Measurements from ENCODE around the gene TICAM2. TPM values are rescaled to one million over a fixed set of nuclear protein-coding genes. Genes with fewer than 3 reads are reported as not detected.
"Not testable (repeated sequence)": the region's sequence is repeated elsewhere in the genome, so short reads cannot be mapped to it uniquely, and the experiment has no call there.

Gene TICAM2, protein sequence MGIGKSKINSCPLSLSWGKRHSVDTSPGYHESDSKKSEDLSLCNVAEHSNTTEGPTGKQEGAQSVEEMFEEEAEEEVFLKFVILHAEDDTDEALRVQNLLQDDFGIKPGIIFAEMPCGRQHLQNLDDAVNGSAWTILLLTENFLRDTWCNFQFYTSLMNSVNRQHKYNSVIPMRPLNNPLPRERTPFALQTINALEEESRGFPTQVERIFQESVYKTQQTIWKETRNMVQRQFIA
- total RNA-seq, result 1 to 10 TPM in 4 of 5 experiments, under 1 TPM in 1; 0.93 to 3.7 (median 1.9) TPM
- under 1 TPM; 0.14 to 0.60 TPM for polyA plus RNA-seq
- not detected for total RNA-seq

DNA sequence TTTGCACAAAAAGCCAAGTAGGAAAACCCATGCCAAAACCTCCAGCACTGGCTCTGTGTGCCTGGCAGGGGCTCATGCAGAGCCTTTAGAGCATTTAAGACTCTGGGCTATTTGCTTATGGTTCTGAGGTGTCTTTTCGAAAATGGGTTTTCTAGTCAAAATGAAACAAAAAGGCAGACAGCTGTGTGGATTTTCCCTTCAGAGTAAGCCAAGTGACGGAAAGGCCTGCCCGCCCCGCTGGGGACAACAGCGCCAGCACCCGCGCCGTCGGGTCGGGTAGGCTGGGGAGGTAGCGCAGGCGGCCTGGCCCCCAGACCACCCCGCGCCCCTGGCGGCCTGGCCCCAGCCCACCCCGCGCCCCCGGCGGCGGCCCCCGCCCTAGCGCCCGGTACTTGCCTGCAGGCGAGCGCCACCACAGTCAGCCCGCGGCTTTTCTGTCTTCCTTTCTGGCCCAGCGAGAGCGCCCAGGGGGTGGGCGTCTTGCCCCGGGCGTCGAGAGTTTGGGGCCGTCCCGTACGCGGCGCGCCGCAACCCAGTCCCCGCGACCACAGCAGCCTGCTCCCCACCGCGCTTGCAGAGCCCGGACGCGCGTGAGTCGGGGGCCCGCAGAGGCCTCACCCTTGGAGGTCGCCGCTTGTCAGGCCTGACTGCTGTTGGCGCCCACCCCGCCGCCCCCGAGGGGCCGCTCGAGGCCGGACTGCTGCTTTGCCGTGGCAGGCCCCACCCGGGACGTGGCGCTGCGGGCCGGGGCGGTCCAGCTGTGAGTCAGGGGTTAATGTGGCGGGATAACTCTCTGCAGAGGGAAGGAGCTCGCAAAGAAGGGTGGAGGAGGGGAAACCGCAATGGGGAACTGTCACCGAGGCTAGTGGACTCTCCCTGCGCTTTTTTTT lies at the start of gene TICAM2:
Gene TICAM2, minus strand, starts transcription at position 779 of the 890 bp plus-strand sequence. CDS start 21,223 bp downstream, outside the sequence.
- intact Hi-C loops (cut with micrococcal nuclease), result loop anchor here (1.0 kb wide), 4 partner anchors 23 to 239 kb away; partner anchors contain the start of genes AP3S1 (in 2 of the 2), ATG12 (in 2 of the 2), FEM1C (in 2 of the 2) and TMED7 (in 1 of the 2)
- POLR2A ChIA-PET, result interaction anchor here (0.7 to 1.6 kb wide), 7 partner anchors 10 to 241 kb away, joined by 3 to 8 read pairs (median 3); partner anchors contain the start of genes ATG12 and FEM1C
- H3K9me3 Mint-ChIP-seq, result no peaks in the 10 kb centered on the region
- H3K4me1 Mint-ChIP-seq, result peaks cover 19 to 41% (median 32%) of the 10 kb centered on the region in 7 donors
- H3K4me3 Mint-ChIP-seq, result peak within 1 kb of the TSS; percentile 71 to 89 (median 84)
- H3K4me3 ChIP-seq (ENCODE audit: low read length), result peak within 1 kb of the TSS; percentile 63
- peak; percentile 84 for ATAC-seq
- H3K36me3 Mint-ChIP-seq, result peaks cover 0 to 27% (median 0%) of the 10 kb centered on the region in 5 donors
- no peaks in the 10 kb centered on the region for H3K27me3 Mint-ChIP-seq
- CTCF ChIA-PET, result interaction anchor here (1.0 kb wide), 1 partner anchor 10 kb away, joined by 3 read pairs; no protein-coding TSS in a partner anchor
- no peaks in the 10 kb centered on the region for H3K4me1 ChIP-seq (ENCODE audit: control insufficient read depth in 2 of 2, insufficient read depth in 2 of 2, low read length in 2 of 2)
- peak; percentile 39 to 74 (median 56) for DNase-seq
- peak within 1 kb of the TSS; percentile 69 to 94 (median 84) for H3K27ac Mint-ChIP-seq
- H3K9me3 ChIP-seq (ENCODE audit: control insufficient read depth in 2 of 3, low read length in 3 of 3), result no peaks in the 10 kb centered on the region
- peak within 1 kb of the TSS; percentile 72 for H3K27ac ChIP-seq (ENCODE audit: low read depth, low read length)
- H3K36me3 ChIP-seq (ENCODE audit: control insufficient read depth in 2 of 3, insufficient read depth in 3 of 3, low read length in 3 of 3), result no peaks in the 10 kb centered on the region
- no peaks in the 10 kb centered on the region for H3K27me3 ChIP-seq (ENCODE audit: control insufficient read depth in 2 of 2, insufficient read depth in 2 of 2, low read length in 2 of 2)

DNA sequence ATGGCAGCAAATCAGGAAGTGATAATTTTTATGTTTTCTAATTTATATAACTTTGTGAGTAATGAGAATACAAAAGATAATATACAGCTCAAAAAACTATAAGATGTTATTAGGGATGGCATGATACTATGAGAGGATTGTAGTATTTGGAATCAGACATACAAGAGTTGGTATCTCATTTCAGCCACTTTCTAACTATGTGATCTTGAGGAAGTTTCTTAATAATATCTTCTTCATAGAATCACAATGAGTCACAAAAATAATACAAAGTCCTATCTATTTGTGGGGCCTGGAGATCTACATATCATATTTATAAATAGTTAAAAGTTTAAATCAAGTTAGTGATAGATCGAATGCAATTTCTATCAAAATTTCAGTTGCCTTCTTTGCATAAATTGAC lies 47.3 kb upstream of the TICAM2 start:
- Mint-ChIP-seq H3K4me3 (no peak overlapping the region), H3K36me3 (no peaks in the 10 kb centered on the region), H3K9me3 (no peaks in the 10 kb centered on the region), H3K27me3 (peaks cover 5 to 33% (median 16%) of the 10 kb centered on the region in 5 donors), H3K4me1 (no peaks in the 10 kb centered on the region), H3K27ac (no peak overlapping the region)
- Histone ChIP-seq H3K27ac (ENCODE audit: low read depth, low read length) (no peak overlapping the region), H3K9me3 (ENCODE audit: control insufficient read depth in 2 of 3, low read length in 3 of 3) (no peaks in the 10 kb centered on the region), H3K4me3 (ENCODE audit: low read length) (no peak overlapping the region), H3K4me1 (ENCODE audit: control insufficient read depth in 2 of 2, insufficient read depth in 2 of 2, low read length in 2 of 2) (no peaks in the 10 kb centered on the region), H3K27me3 (ENCODE audit: control insufficient read depth in 2 of 2, insufficient read depth in 2 of 2, low read length in 2 of 2) (peaks cover 0 to 3% of the 10 kb centered on the region in 2 donors), H3K36me3 (ENCODE audit: control insufficient read depth in 2 of 3, insufficient read depth in 3 of 3, low read length in 3 of 3) (no peaks in the 10 kb centered on the region)
- POLR2A ChIA-PET, result no interaction called here
- CTCF ChIA-PET, result no interaction called here
- DNase-seq (no peak), ATAC-seq (no peak)
- intact Hi-C loops (cut with micrococcal nuclease), result no loop called here

DNA sequence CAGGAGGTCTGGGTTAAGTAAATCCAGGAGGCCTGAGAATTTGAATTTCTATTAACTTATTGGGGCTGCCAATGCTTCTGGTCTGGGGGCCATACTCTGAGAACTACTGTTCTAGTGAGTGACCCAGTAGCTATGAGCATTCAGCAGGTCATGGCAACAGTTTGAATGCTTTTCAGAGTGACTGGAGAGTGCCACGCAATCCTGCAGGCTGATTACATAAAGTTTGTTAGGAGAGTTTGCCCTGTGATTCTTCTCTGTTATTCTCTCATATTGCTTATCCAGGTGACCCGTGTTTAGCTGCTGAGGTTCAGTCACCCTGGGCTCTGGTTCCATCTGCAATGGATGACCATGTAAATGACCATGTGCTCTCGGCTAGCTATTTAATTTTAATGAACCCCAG lies 45.8 kb upstream of the TICAM2 start:
- Mint-ChIP-seq H3K27me3 (peaks cover 13 to 47% (median 28%) of the 10 kb centered on the region in 5 donors), H3K27ac (no peak overlapping the region), H3K9me3 (no peaks in the 10 kb centered on the region), H3K36me3 (no peaks in the 10 kb centered on the region), H3K4me1 (no peaks in the 10 kb centered on the region), H3K4me3 (no peak overlapping the region)
- ChIA-PET CTCF (no interaction called here), POLR2A (no interaction called here)
- intact Hi-C loops (cut with micrococcal nuclease), result no loop called here
- Histone ChIP-seq H3K9me3 (ENCODE audit: control insufficient read depth in 2 of 3, low read length in 3 of 3) (no peaks in the 10 kb centered on the region), H3K27me3 (ENCODE audit: control insufficient read depth in 2 of 2, insufficient read depth in 2 of 2, low read length in 2 of 2) (peaks cover 0 to 7% of the 10 kb centered on the region in 2 donors), H3K27ac (ENCODE audit: low read depth, low read length) (no peak overlapping the region), H3K36me3 (ENCODE audit: control insufficient read depth in 2 of 3, insufficient read depth in 3 of 3, low read length in 3 of 3) (no peaks in the 10 kb centered on the region), H3K4me3 (ENCODE audit: low read length) (no peak overlapping the region), H3K4me1 (ENCODE audit: control insufficient read depth in 2 of 2, insufficient read depth in 2 of 2, low read length in 2 of 2) (no peaks in the 10 kb centered on the region)
- ATAC-seq, result no peak
- DNase-seq, result no peak

DNA sequence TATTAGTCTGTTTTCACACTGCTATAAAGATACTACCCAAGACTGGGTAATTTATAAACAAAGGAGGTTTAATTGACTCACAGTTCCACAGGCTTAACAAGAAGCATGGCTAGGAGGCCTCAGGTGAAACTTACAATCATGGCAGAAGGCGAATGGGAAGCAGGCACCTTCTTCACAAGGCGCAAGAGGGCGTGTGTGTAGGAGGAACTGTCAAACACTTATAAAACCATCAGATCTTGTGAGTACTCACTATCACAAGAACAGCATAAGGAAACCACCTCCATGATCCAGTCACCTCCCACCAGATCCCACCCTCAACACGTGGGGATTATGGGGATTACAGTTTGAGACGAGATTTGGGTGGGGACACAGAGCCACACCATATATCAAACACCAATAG lies 43.1 kb upstream of the TICAM2 start:
- POLR2A ChIA-PET, result interaction anchor here (0.6 kb wide), 1 partner anchor 214 kb away, joined by 3 read pairs; no protein-coding TSS in a partner anchor
- CTCF ChIA-PET; ATAC-seq; H3K27me3 ChIP-seq (ENCODE audit: control insufficient read depth in 2 of 2, insufficient read depth in 2 of 2, low read length in 2 of 2); H3K4me3 ChIP-seq (ENCODE audit: low read length); H3K27ac ChIP-seq (ENCODE audit: low read depth, low read length); H3K9me3 Mint-ChIP-seq; DNase-seq; H3K4me1 ChIP-seq (ENCODE audit: control insufficient read depth in 2 of 2, insufficient read depth in 2 of 2, low read length in 2 of 2); H3K4me1 Mint-ChIP-seq; intact Hi-C loops (cut with micrococcal nuclease); H3K9me3 ChIP-seq (ENCODE audit: control insufficient read depth in 2 of 3, low read length in 3 of 3); H3K36me3 ChIP-seq (ENCODE audit: control insufficient read depth in 2 of 3, insufficient read depth in 3 of 3, low read length in 3 of 3); H3K27ac Mint-ChIP-seq; H3K4me3 Mint-ChIP-seq; H3K36me3 Mint-ChIP-seq: not testable (repeated sequence)
- H3K27me3 Mint-ChIP-seq, result peaks cover 18 to 63% (median 34%) of the 10 kb centered on the region in 5 donors

DNA sequence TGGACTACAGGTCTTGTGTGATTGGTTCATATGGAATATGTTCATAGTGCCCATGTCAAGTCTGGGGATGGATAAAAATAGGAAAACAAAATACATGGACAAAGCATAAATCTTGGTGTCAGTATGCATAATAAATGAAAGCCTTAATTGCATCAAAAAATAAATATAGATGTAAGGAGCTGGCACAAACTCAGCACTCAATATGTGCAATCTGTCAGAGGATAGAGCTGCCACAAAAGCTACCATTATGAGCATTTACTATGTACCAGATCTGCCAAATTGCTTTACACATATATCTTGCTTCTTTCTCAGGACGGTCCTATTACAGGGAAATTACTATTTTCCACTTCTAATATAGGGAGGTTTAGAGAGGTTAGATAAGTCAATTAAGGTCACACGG lies 41.8 kb upstream of the TICAM2 start:
- ATAC-seq (no peak), DNase-seq (no peak)
- no peak overlapping the region for H3K27ac Mint-ChIP-seq
- intact Hi-C loops (cut with micrococcal nuclease), result no loop called here
- H3K4me1 ChIP-seq (ENCODE audit: control insufficient read depth in 2 of 2, insufficient read depth in 2 of 2, low read length in 2 of 2), result no peaks in the 10 kb centered on the region
- H3K27ac ChIP-seq (ENCODE audit: low read depth, low read length), result no peak overlapping the region
- H3K4me1 Mint-ChIP-seq, result peaks cover 0 to 5% (median 0%) of the 10 kb centered on the region in 7 donors
- ChIA-PET CTCF (no interaction called here), POLR2A (no interaction called here)
- H3K9me3 ChIP-seq (ENCODE audit: control insufficient read depth in 2 of 3, low read length in 3 of 3), result no peaks in the 10 kb centered on the region
- no peaks in the 10 kb centered on the region for H3K36me3 ChIP-seq (ENCODE audit: control insufficient read depth in 2 of 3, insufficient read depth in 3 of 3, low read length in 3 of 3)
- H3K36me3 Mint-ChIP-seq, result no peaks in the 10 kb centered on the region
- peaks cover 18 to 71% (median 29%) of the 10 kb centered on the region in 5 donors for H3K27me3 Mint-ChIP-seq
- peaks cover 0 to 6% of the 10 kb centered on the region in 2 donors for H3K27me3 ChIP-seq (ENCODE audit: control insufficient read depth in 2 of 2, insufficient read depth in 2 of 2, low read length in 2 of 2)
- H3K4me3 Mint-ChIP-seq, result no peak overlapping the region
- no peak overlapping the region for H3K4me3 ChIP-seq (ENCODE audit: low read length)
- peaks cover 0 to 1% (median 0%) of the 10 kb centered on the region in 11 donors for H3K9me3 Mint-ChIP-seq

DNA sequence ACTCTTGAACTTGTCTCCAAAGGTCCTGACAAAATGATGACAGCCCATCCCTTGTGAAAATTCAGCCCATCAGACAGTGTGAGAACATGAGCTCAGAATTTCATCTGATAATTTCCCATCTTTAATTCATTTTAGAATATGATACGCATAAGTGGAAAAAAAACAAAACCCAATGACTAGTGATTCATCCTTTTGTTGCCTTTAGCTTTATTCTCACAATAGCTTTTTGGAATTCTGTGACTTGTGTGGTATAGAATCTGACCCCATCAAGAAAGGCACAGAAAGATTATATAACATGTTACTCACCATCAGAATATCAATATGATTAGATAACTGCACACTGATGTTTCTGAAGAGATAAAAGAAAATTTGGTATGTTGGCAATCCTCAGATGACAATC lies 39.7 kb upstream of the TICAM2 start:
- H3K36me3 Mint-ChIP-seq, result no peaks in the 10 kb centered on the region
- H3K4me1 ChIP-seq (ENCODE audit: control insufficient read depth in 2 of 2, insufficient read depth in 2 of 2, low read length in 2 of 2), result no peaks in the 10 kb centered on the region
- H3K27ac Mint-ChIP-seq, result no peak overlapping the region
- H3K27me3 Mint-ChIP-seq, result peaks cover 18 to 75% (median 29%) of the 10 kb centered on the region in 5 donors
- ChIA-PET POLR2A (no interaction called here), CTCF (no interaction called here)
- peaks cover 0 to 18% (median 0%) of the 10 kb centered on the region in 7 donors for H3K4me1 Mint-ChIP-seq
- peaks cover 0 to 4% of the 10 kb centered on the region in 2 donors for H3K27me3 ChIP-seq (ENCODE audit: control insufficient read depth in 2 of 2, insufficient read depth in 2 of 2, low read length in 2 of 2)
- H3K36me3 ChIP-seq (ENCODE audit: control insufficient read depth in 2 of 3, insufficient read depth in 3 of 3, low read length in 3 of 3), result no peaks in the 10 kb centered on the region
- H3K27ac ChIP-seq (ENCODE audit: low read depth, low read length), result no peak overlapping the region
- no peak overlapping the region for H3K4me3 ChIP-seq (ENCODE audit: low read length)
- ATAC-seq (no peak), DNase-seq (no peak)
- no peak overlapping the region for H3K4me3 Mint-ChIP-seq
- intact Hi-C loops (cut with micrococcal nuclease), result no loop called here
- peaks cover 0 to 1% (median 0%) of the 10 kb centered on the region in 11 donors for H3K9me3 Mint-ChIP-seq
- no peaks in the 10 kb centered on the region for H3K9me3 ChIP-seq (ENCODE audit: control insufficient read depth in 2 of 3, low read length in 3 of 3)
